NCI-H748 (cell line): ENCODE data around the gene BOLA2B.

Source experiments
- DNase-seq: peaks from one replicate; lab custom pipeline; 2025; ENCODE audit not compliant: unreplicated experiment; lab: John Stamatoyannopoulos, UW

The BOLA2B gene

GRCh38 chr16:30145657-30146056 lies 47.8 kb downstream of the BOLA2B start:
- no peak for DNase-seq

GRCh38 chr16:30144917-30145316 lies 48.5 kb downstream of the BOLA2B start:
- DNase-seq, result no peak

- no peak for DNase-seq
Measured at GRCh38 chr16:30144017-30144416, 49.4 kb downstream of the BOLA2B start.

GRCh38 chr16:30143347-30143702 lies 50.1 kb downstream of the BOLA2B start:
- DNase-seq, result no peak
